Peyer's patch (tissue), 4 donors: ENCODE data around the gene CDK19. TPM values are rescaled to one million over a fixed set of nuclear protein-coding genes. Genes with fewer than 3 reads are reported as not detected.
A peak's percentile ranks its signal among the peaks of the same experiment; 100 is the strongest.
"Not testable (repeated sequence)": the region's sequence is repeated elsewhere in the genome, so short reads cannot be mapped to it uniquely, and the experiment has no call there.

Experiments used
- DNase-seq, 3 donors: peaks; one replicate each; pipeline ENCODE4 v3.0.0-alpha.2; 2017 to 2019
- H3K27ac ChIP-seq, 4 donors: fragments of 200-600 bp; sonication (generic); one replicate each; pipeline ENCODE4 v1.5.1; 2016 to 2019
- H3K27me3 ChIP-seq, 2 donors: fragments of 200-600 bp; sonication (generic); one replicate each; pipeline ENCODE4 v1.5.1; 2019
- H3K36me3 ChIP-seq, 3 donors: fragments of 200-600 bp; sonication (generic); one replicate each; pipeline ENCODE4 v1.5.1; 2016 to 2019
- H3K4me1 ChIP-seq, 4 donors: fragments of 200-600 bp; sonication (generic); one replicate each; pipeline ENCODE4 v1.5.1; 2016 to 2019
- H3K4me3 ChIP-seq, 4 donors: fragments of 200-600 bp; sonication (generic); 1 replicate in 3 of 4; 2 replicates in 1 of 4; pipeline ENCODE4 v1.5.1; 2016 to 2019; ENCODE audit warnings: mild to moderate bottlenecking in 1 of 4
- H3K9me3 ChIP-seq, 4 donors: fragments of 200-600 bp; sonication (generic); one replicate each; pipeline ENCODE4 v1.5.1; 2016 to 2019; ENCODE audit warnings: mild to moderate bottlenecking in 1 of 4
- CTCF ChIP-seq, 6 experiments: fragments of 450-650 bp in 4 of 6; fragments of 200-600 bp in 2 of 6; sonication (generic) in 1 of 6; IDR thresholded peaks; one replicate each; pipeline ENCODE4 v1.5.1; 2017 to 2019; ENCODE audit warnings: antibody characterized with exemption in 6 of 6, mild to moderate bottlenecking in 3 of 6, moderate library complexity in 1 of 6
- POLR2A ChIP-seq, 2 donors: fragments of 450-650 bp; IDR thresholded peaks; one replicate each; pipeline ENCODE4 v1.5.1; 2017; ENCODE audit warnings: antibody characterized with exemption in 2 of 2, mild to moderate bottlenecking in 2 of 2, moderate library complexity in 2 of 2
- total RNA-seq, 4 donors: library from RNA; depleted of rRNA; stranded (reverse); fragments of >200 nt; gene quantifications; one replicate each; pipeline ENCODE4 v1.1.0, GENCODE V29; 2016

The CDK19 gene
- total RNA-seq, 4 donors from 2014 or later = 10.5 to 14.6 (median 12.9) TPM

- DNase-seq = no peak
- H3K4me1 ChIP-seq = no peaks in the 10 kb centered on the region
- no peaks in the 10 kb centered on the region for H3K36me3 ChIP-seq
- no peaks in the 10 kb centered on the region for H3K27me3 ChIP-seq
- H3K9me3 ChIP-seq = no peaks in the 10 kb centered on the region
- H3K4me3 ChIP-seq = no peak overlapping the region
- H3K27ac ChIP-seq = peak overlapping the region in 1 of 4 donors; percentile 39
- TF ChIP-seq CTCF (IDR thresholded peaks at IDR 0.05) = no peak
- no peak for TF ChIP-seq POLR2A (IDR thresholded peaks at IDR 0.05)
Observed at GRCh38 chr6:110589865-110590513, 225.3 kb downstream of the CDK19 start.

- H3K27me3 ChIP-seq = no peaks in the 10 kb centered on the region
- H3K4me1 ChIP-seq = no peaks in the 10 kb centered on the region
- no peaks in the 10 kb centered on the region for H3K36me3 ChIP-seq
- no peaks in the 10 kb centered on the region for H3K9me3 ChIP-seq
- no peak for DNase-seq
- no peak overlapping the region for H3K27ac ChIP-seq
- TF ChIP-seq POLR2A (IDR thresholded peaks at IDR 0.05) (no peak), CTCF (IDR thresholded peaks at IDR 0.05) (no peak)
- H3K4me3 ChIP-seq = no peak overlapping the region
Observed at GRCh38 chr6:110587328-110587727, 227.9 kb downstream of the CDK19 start.

DNA sequence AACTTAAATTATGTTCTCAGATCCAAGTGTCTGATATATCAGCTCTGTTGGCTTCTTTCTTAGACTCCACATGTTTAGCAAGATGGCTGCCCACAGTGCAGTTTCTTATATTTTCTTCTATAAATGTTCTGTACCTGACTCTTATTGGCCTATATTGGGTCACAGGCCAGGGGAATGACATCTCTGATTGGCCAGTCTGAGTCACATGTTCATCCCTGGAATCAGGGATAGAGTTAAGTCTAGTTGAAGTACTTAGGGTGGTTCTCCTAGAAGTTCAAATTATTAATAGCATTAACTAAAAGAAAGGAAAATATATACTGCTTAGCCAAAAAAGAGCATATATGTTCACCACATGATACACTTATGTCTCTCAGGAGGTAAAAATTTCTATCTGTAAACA, 233.6 kb downstream of the CDK19 start:
- DNase-seq = no peak
- H3K36me3 ChIP-seq = no peaks in the 10 kb centered on the region
- TF ChIP-seq POLR2A (IDR thresholded peaks at IDR 0.05) = no peak
- no peak for TF ChIP-seq CTCF (IDR thresholded peaks at IDR 0.05)
- H3K9me3 ChIP-seq = no peaks in the 10 kb centered on the region
- H3K4me3 ChIP-seq = no peak overlapping the region
- H3K27me3 ChIP-seq = no peaks in the 10 kb centered on the region
- no peaks in the 10 kb centered on the region for H3K4me1 ChIP-seq
- H3K27ac ChIP-seq = no peak overlapping the region

DNA sequence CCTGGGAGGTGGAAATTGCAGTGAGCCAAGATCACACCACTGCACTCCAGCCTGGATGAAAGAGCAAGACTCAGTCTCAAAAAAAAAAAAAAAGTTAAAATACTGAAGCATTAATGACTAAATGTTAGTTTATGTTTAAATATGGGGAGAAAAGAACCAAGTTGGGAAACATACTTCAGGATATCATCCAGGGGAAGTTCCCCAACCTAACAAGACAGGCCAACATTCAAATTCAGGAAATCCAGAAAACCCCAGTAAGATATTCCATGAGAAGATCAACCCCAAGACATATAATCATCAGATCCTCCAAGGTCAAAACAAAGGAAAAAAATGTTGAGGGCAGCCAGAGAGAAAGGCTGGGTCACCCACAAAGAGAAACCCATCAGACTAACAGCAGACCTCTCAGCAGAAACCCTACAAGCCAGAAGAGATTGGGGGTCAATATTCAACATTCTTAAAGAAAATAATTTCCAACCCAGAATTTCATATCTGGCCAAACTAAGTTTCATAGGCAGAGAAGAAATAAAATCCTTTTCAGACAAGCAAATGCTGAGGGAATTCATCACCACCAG, 237.6 kb downstream of the CDK19 start:
- not testable (repeated sequence) for H3K27me3 ChIP-seq, DNase-seq, H3K36me3 ChIP-seq, H3K4me1 ChIP-seq, H3K9me3 ChIP-seq, H3K4me3 ChIP-seq, H3K27ac ChIP-seq

DNA sequence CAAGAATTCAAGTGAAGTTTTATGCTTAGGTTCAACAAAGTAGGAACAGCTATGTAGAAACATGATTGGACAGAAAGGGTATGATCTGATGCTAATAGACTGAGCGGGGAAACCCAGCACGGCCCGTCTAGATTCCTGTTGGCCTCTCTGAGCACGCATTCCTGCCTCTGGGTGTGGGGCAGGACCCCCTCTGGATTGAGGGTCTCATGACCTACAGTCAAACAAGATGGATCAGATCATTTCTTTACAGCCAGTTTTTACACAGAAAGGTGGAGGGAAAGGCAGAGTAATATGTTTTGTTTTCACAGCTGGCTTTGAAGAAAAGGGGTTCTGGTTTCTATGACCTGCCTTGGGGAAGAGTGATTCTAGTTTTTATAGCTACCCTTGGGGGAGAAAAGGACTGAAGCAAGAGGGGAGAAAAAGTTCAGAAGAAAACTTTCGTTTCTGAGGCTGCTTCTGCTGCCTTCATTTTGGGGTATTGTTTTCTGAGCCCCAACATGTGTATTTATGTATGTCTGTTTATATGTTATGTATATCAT, 239.3 kb downstream of the CDK19 start:
- Histone ChIP-seq H3K4me1 (no peaks in the 10 kb centered on the region), H3K4me3 (no peak overlapping the region), H3K27me3 (no peaks in the 10 kb centered on the region), H3K9me3 (no peaks in the 10 kb centered on the region), H3K27ac (no peak overlapping the region), H3K36me3 (no peaks in the 10 kb centered on the region)
- DNase-seq = no peak
- TF ChIP-seq CTCF (IDR thresholded peaks at IDR 0.05) (no peak), POLR2A (IDR thresholded peaks at IDR 0.05) (no peak)

- TF ChIP-seq CTCF (IDR thresholded peaks at IDR 0.05) = no peak
- no peak for TF ChIP-seq POLR2A (IDR thresholded peaks at IDR 0.05)
- no peak overlapping the region for H3K27ac ChIP-seq
- no peaks in the 10 kb centered on the region for H3K9me3 ChIP-seq
Observed at GRCh38 chr6:110574817-110575216, 240.5 kb downstream of the CDK19 start.

More at GRCh38 chr6:110574817-110575216, 240.5 kb downstream of the CDK19 start:
- Histone ChIP-seq H3K27me3 (no peaks in the 10 kb centered on the region), H3K4me3 (no peak overlapping the region), H3K36me3 (no peaks in the 10 kb centered on the region), H3K4me1 (no peaks in the 10 kb centered on the region)
- no peak for DNase-seq
